WTC11 (cell line): ENCODE measurements around the gene KCNH8.

Source experiments
- ARID4B ChIP-seq: sonication (generic); formaldehyde crosslinking; IDR thresholded peaks from 2 replicates; pipeline ENCODE4 v1.8.0; 2023; ENCODE audit warnings: missing genetic modification reagents, mild to moderate bottlenecking, borderline replicate concordance
- CREB1 ChIP-seq: sonication (generic); formaldehyde crosslinking; IDR thresholded peaks from 2 replicates; pipeline ENCODE4 v1.8.0; 2023; ENCODE audit warnings: mild to moderate bottlenecking, missing genetic modification reagents
- CREM ChIP-seq: sonication (generic); formaldehyde crosslinking; IDR thresholded peaks from 2 replicates; pipeline ENCODE4 v1.8.1; 2022; ENCODE audit warnings: mild to moderate bottlenecking, missing genetic modification reagents, moderate library complexity
- CTCF ChIP-seq: fragments of 200-600 bp; IDR thresholded peaks from 2 replicates; pipeline ENCODE4 v1.8.0; 2022; ENCODE audit warnings: antibody characterized with exemption
- FOXJ3 ChIP-seq: sonication (generic); formaldehyde crosslinking; IDR thresholded peaks from 2 replicates; pipeline ENCODE4 v1.9.0; 2021; ENCODE audit warnings: missing genetic modification reagents, mild to moderate bottlenecking, borderline replicate concordance
- JUN ChIP-seq: sonication (generic); formaldehyde crosslinking; IDR thresholded peaks from 2 replicates; pipeline ENCODE4 v1.8.0; 2023; ENCODE audit warnings: mild to moderate bottlenecking, missing genetic modification reagents
- SP1 ChIP-seq: sonication (generic); formaldehyde crosslinking; conservative IDR thresholded peaks from 2 replicates; pipeline ENCODE4 v1.8.1; 2022; ENCODE audit warnings: missing genetic modification reagents
- ZNF263 ChIP-seq: sonication (generic); formaldehyde crosslinking; IDR thresholded peaks from 2 replicates; pipeline ENCODE4 v1.8.1; 2022; ENCODE audit warnings: low read depth, mild to moderate bottlenecking, moderate library complexity, missing genetic modification reagents
- ZNF416 ChIP-seq: fragments of 250-450 bp; sonication (Bioruptor Pico); IDR thresholded peaks from 2 replicates; pipeline ENCODE4 v1.9.0; 2021; ENCODE audit warnings: mild to moderate bottlenecking, inconsistent platforms
- TF ChIP-seq, protein P1 (sequence below): sonication (generic); formaldehyde crosslinking; IDR thresholded peaks from 2 replicates; pipeline ENCODE4 v1.8.1; 2023; ENCODE audit warnings: mild to moderate bottlenecking, missing genetic modification reagents
- TF ChIP-seq, protein P2 (sequence below): sonication (generic); formaldehyde crosslinking; IDR thresholded peaks from 2 replicates; pipeline ENCODE4 v1.8.1; 2022; ENCODE audit warnings: low read depth, missing genetic modification reagents, borderline replicate concordance
- TF ChIP-seq, protein P3 (sequence below): sonication (generic); formaldehyde crosslinking; IDR thresholded peaks from 2 replicates; pipeline ENCODE4 v1.8.1; 2022; ENCODE audit warnings: missing genetic modification reagents, borderline replicate concordance
- TF ChIP-seq, protein P4 (sequence below): sonication (generic); formaldehyde crosslinking; IDR thresholded peaks from 2 replicates; pipeline ENCODE4 v1.8.1; 2023; ENCODE audit warnings: mild to moderate bottlenecking, missing genetic modification reagents, moderate library complexity

- no peak for TF ChIP-seq CTCF
- no peak for TF ChIP-seq ARID4B
- TF ChIP-seq ZNF416, result no peak
- TF ChIP-seq, protein P1, sequence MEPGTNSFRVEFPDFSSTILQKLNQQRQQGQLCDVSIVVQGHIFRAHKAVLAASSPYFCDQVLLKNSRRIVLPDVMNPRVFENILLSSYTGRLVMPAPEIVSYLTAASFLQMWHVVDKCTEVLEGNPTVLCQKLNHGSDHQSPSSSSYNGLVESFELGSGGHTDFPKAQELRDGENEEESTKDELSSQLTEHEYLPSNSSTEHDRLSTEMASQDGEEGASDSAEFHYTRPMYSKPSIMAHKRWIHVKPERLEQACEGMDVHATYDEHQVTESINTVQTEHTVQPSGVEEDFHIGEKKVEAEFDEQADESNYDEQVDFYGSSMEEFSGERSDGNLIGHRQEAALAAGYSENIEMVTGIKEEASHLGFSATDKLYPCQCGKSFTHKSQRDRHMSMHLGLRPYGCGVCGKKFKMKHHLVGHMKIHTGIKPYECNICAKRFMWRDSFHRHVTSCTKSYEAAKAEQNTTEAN (CRISPR knock-in tag), result no peak
- TF ChIP-seq, protein P2, sequence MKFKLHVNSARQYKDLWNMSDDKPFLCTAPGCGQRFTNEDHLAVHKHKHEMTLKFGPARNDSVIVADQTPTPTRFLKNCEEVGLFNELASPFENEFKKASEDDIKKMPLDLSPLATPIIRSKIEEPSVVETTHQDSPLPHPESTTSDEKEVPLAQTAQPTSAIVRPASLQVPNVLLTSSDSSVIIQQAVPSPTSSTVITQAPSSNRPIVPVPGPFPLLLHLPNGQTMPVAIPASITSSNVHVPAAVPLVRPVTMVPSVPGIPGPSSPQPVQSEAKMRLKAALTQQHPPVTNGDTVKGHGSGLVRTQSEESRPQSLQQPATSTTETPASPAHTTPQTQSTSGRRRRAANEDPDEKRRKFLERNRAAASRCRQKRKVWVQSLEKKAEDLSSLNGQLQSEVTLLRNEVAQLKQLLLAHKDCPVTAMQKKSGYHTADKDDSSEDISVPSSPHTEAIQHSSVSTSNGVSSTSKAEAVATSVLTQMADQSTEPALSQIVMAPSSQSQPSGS, result no peak
- no peak for TF ChIP-seq CREB1 (CRISPR knock-in tag)
- TF ChIP-seq SP1, result no peak
- no peak for TF ChIP-seq ZNF263 (CRISPR knock-in tag)
- TF ChIP-seq, protein P3, sequence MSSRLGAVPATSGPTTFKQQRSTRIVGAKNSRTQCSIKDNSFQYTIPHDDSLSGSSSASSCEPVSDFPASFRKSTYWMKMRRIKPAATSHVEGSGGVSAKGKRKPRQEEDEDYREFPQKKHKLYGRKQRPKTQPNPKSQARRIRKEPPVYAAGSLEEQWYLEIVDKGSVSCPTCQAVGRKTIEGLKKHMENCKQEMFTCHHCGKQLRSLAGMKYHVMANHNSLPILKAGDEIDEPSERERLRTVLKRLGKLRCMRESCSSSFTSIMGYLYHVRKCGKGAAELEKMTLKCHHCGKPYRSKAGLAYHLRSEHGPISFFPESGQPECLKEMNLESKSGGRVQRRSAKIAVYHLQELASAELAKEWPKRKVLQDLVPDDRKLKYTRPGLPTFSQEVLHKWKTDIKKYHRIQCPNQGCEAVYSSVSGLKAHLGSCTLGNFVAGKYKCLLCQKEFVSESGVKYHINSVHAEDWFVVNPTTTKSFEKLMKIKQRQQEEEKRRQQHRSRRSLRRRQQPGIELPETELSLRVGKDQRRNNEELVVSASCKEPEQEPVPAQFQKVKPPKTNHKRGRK (CRISPR knock-in tag), result no peak
- TF ChIP-seq JUN (CRISPR knock-in tag), result no peak
- no peak for TF ChIP-seq CREM (CRISPR knock-in tag)
- TF ChIP-seq, protein P4, sequence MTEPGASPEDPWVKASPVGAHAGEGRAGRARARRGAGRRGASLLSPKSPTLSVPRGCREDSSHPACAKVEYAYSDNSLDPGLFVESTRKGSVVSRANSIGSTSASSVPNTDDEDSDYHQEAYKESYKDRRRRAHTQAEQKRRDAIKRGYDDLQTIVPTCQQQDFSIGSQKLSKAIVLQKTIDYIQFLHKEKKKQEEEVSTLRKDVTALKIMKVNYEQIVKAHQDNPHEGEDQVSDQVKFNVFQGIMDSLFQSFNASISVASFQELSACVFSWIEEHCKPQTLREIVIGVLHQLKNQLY (CRISPR knock-in tag), result no peak
- no peak for TF ChIP-seq FOXJ3 (CRISPR knock-in tag)
Observed at GRCh38 chr3:19248143-19248542, 99.8 kb downstream of the KCNH8 start.
